GM12878 (cell line): ENCODE results near the gene DISC1. TPM values are rescaled to one million over a fixed set of nuclear protein-coding genes. Genes with fewer than 3 reads are reported as not detected.

Experiments
- ATAC-seq: fragments of 200-7000 bp; cut with Tn5 transposase; 3 replicates; pipeline ENCODE4 v1.9.1; 2020; ENCODE audit warnings: mild to moderate bottlenecking, moderate library complexity
- BruUV-seq: library from RNA; stranded (reverse); fragments of 400-500 nt; replicated peaks from 2 replicates; lab custom pipeline; 2021; lab: Mats Ljungman, UMichigan
- CTCF ChIA-PET: fragments of 300-600 bp; sonication (Branson Sonifier 250); formaldehyde crosslinking; extraction: SDS; loops from one replicate; lab custom pipeline; 2021; ENCODE audit warnings: inconsistent platforms; lab: Yijun Ruan, JAX
- POLR2A ChIA-PET: fragments of 350-600 bp; formaldehyde crosslinking; extraction: SDS; loops from one replicate; lab custom pipeline; 2021; ENCODE audit warnings: inconsistent platforms; lab: Charles Lee
- RAD21 ChIA-PET: fragments of 300-600 bp; sonication (Branson Sonifier 250); formaldehyde crosslinking; loops from one replicate; lab custom pipeline; 2023; ENCODE audit warnings: antibody characterized with exemption; ENCODE audit not compliant: unreplicated experiment; lab: Charles Lee
- SMC1A ChIA-PET: fragments of 300-600 bp; sonication (Branson Sonifier 250); formaldehyde crosslinking; loops from one replicate; lab custom pipeline; 2023; ENCODE audit not compliant: unreplicated experiment, uncharacterized antibody; lab: Charles Lee
- DNase-seq: peaks from one replicate; pipeline ENCODE4 v3.0.0-alpha.2; 2011; ENCODE audit warnings: low read depth, low spot score
- FAIRE-seq: peaks from 3 replicates; lab custom pipeline; 2011; peaks lifted over from hg19 to GRCh38; lab: Jason Lieb, UNC
- H2AFZ ChIP-seq: 2 replicates; pipeline ENCODE4 v1.6.0; 2011; ENCODE audit warnings: low read depth, low read length, control low read depth; ENCODE audit not compliant: control insufficient read depth
- H3K27ac ChIP-seq: 2 replicates; pipeline ENCODE4 v1.5.1; 2011; ENCODE audit warnings: control low read depth; ENCODE audit not compliant: control insufficient read depth, insufficient read depth
- H3K27me3 ChIP-seq, 2 experiments: replicated peaks in 1 of 2; 2 replicates each; pipeline versions ENCODE4 v1.6.0 to v1.6.1; 2011; ENCODE audit warnings: low read length in 1 of 2; ENCODE audit not compliant: control insufficient read depth in 2 of 2, insufficient read depth in 2 of 2
- H3K36me3 ChIP-seq, 2 experiments: 2 replicates each; pipeline ENCODE4 v1.5.1; 2011; ENCODE audit warnings: low read length in 1 of 2; ENCODE audit not compliant: control insufficient read depth in 2 of 2, insufficient read depth in 2 of 2
- H3K4me1 ChIP-seq: 2 replicates; pipeline ENCODE4 v1.6.1; 2011; ENCODE audit warnings: mild to moderate bottlenecking, low read length, moderate library complexity, mixed read lengths; ENCODE audit not compliant: control insufficient read depth, insufficient read depth
- H3K4me2 ChIP-seq: 2 replicates; pipeline ENCODE4 v1.6.0; 2011; ENCODE audit warnings: control low read depth; ENCODE audit not compliant: control insufficient read depth, insufficient read depth
- H3K4me3 ChIP-seq: fragments of 200-600 bp; sonication (generic); 2 replicates; pipeline ENCODE4 v1.5.1; 2016
- H3K79me2 ChIP-seq: 2 replicates; pipeline ENCODE4 v1.6.0; 2011; ENCODE audit warnings: low read length; ENCODE audit not compliant: control insufficient read depth, insufficient read depth
- H3K9ac ChIP-seq: 2 replicates; pipeline ENCODE4 v1.8.0; 2011; ENCODE audit warnings: low read length, control low read depth, mixed read lengths; ENCODE audit not compliant: control insufficient read depth, insufficient read depth
- H3K9me3 ChIP-seq: replicated peaks from 3 replicates; pipeline ENCODE4 v1.5.1; 2011; ENCODE audit warnings: mild to moderate bottlenecking, low read length; ENCODE audit not compliant: control insufficient read depth, insufficient read depth
- H4K20me1 ChIP-seq: 2 replicates; pipeline ENCODE4 v1.6.0; 2011; ENCODE audit not compliant: control insufficient read depth, insufficient read depth
- BCLAF1 ChIP-seq: fragments of 450-650 bp; IDR thresholded peaks from 2 replicates; pipeline ENCODE4 v1.6.1; 2017; ENCODE audit warnings: antibody characterized with exemption, mild to moderate bottlenecking, moderate library complexity
- CTCF ChIP-seq, 3 experiments: IDR thresholded peaks in 2 of 3; conservative IDR thresholded peaks in 1 of 3; 2 replicates each; pipeline ENCODE4 v1.5.1; 2011; ENCODE audit warnings: low read depth in 3 of 3, low read length in 3 of 3, mild to moderate bottlenecking in 3 of 3, control low read depth in 2 of 3, moderate library complexity in 2 of 3, inconsistent platforms in 1 of 3, mixed read lengths in 1 of 3; ENCODE audit not compliant: control insufficient read depth in 2 of 3, insufficient read depth in 1 of 3; ENCODE audit errors: extremely low read depth in 1 of 3
- JUND ChIP-seq: IDR thresholded peaks from 2 replicates; pipeline ENCODE4 v1.6.1; 2012; ENCODE audit warnings: low read depth, mild to moderate bottlenecking, low read length, improper control_type of control experiment, moderate library complexity
- MTA2 ChIP-seq: fragments of 450-650 bp; IDR thresholded peaks from 2 replicates; pipeline ENCODE4 v1.6.1; 2016; ENCODE audit warnings: low read depth, mild to moderate bottlenecking, moderate library complexity
- NKRF ChIP-seq: fragments of 450-650 bp; conservative IDR thresholded peaks from 2 replicates; pipeline ENCODE4 v1.6.1; 2017; ENCODE audit warnings: mild to moderate bottlenecking, moderate library complexity
- NR2C2 ChIP-seq: IDR thresholded peaks from 2 replicates; pipeline ENCODE4 v1.6.1; 2011; ENCODE audit warnings: borderline replicate concordance, low read depth; ENCODE audit not compliant: control insufficient read depth, insufficient read length
- SP1 ChIP-seq: IDR thresholded peaks from one replicate; pipeline ENCODE4 v1.6.1; 2011; ENCODE audit warnings: low read depth, low read length
- SUPT20H ChIP-seq: IDR thresholded peaks from 2 replicates; pipeline ENCODE4 v1.6.1; 2011; ENCODE audit warnings: low read depth, mild to moderate bottlenecking, low read length, moderate library complexity, borderline replicate concordance; ENCODE audit not compliant: control insufficient read depth
- ZBTB11 ChIP-seq: fragments of 450-650 bp; formaldehyde crosslinking; IDR thresholded peaks from 2 replicates; pipeline ENCODE4 v1.5.0; 2022; ENCODE audit warnings: mild to moderate bottlenecking, missing genetic modification characterization
- ZSCAN29 ChIP-seq: fragments of 450-650 bp; IDR thresholded peaks from 2 replicates; pipeline ENCODE4 v1.6.1; 2017; ENCODE audit warnings: mild to moderate bottlenecking, moderate library complexity
- WGBS: methylation state at CpG from one replicate; pipeline ENCODE4 v1.1.6; 2016; ENCODE audit warnings: low lambda C conversion rate; ENCODE audit not compliant: insufficient replicate concordance, insufficient coverage; ENCODE audit errors: missing lambda C conversion rate; 5-methylcytosine and 5-hydroxymethylcytosine counted together
- in situ Hi-C: fragments of 300-500 bp; cut with MboI; formaldehyde crosslinking; loops from 9 replicates; pipeline ENCODE4 v1.14.3; 2018; ENCODE audit warnings: mixed read lengths
- intact Hi-C: fragments of 100-400 bp; cut with micrococcal nuclease; formaldehyde crosslinking; loops from one replicate; pipeline ENCODE4 v1.14.2; 2022; ENCODE audit not compliant: unreplicated experiment
- polyA plus RNA-seq, 11 experiments: library from polyadenylated mRNA; depleted of rRNA in 4 of 11; unstranded in 6 of 11; stranded (reverse) in 5 of 11; fragments of >200 nt; fragmentation: Nextera tagmentation in 4 of 11; fragmentation: Illumina TruSeq in 1 of 11; extraction: Ambion mirVana in 4 of 11; extraction: Trizol in 1 of 11; gene quantifications; 1 replicate in 1 of 11; 2 replicates in 10 of 11; pipeline versions ENCODE4 v1.2.1 to v1.2.3, GENCODE V29; 2011 to 2016; ENCODE audit warnings: inconsistent platforms in 2 of 11, missing spikeins in 2 of 11, low read depth in 1 of 11
- total RNA-seq, 4 experiments: library from RNA; depleted of rRNA in 3 of 4; stranded (reverse); fragments of >200 nt in 3 of 4; fragmentation: Illumina TruSeq in 1 of 4; extraction: Trizol in 1 of 4; gene quantifications; 2 replicates each; pipeline versions ENCODE4 v1.2.1 to v1.2.3, GENCODE V29; 2013 to 2021

DISC1 gene
- total and polyA plus RNA-seq, 10 of the 15 experiments (the other 5 are each of a cell fraction or from before 2014, with no cell fraction given): 0.05 to 0.72 (median 0.19) TPM; not detected in 1

GRCh38 chr1:231767471-231767870 is 140.9 kb downstream of the DISC1 start:
- Histone ChIP-seq H4K20me1 (no peaks in the 10 kb centered on the region), H2AFZ (no peak overlapping the region), H3K4me2 (no peak overlapping the region), H3K79me2 (no peaks in the 10 kb centered on the region), H3K27me3 (no peaks in the 10 kb centered on the region; a peak in 1 of 4 replicates), H3K36me3 (no peaks in the 10 kb centered on the region), H3K4me1 (no peaks in the 10 kb centered on the region), H3K9ac (no peak overlapping the region), H3K27ac (no peak overlapping the region), H3K4me3 (no peak overlapping the region), H3K9me3 (no peaks in the 10 kb centered on the region)
- 30% methylated on average over 4 of the region's 4 CpGs for WGBS
- ChIA-PET CTCF (interaction anchor here (0.6 to 4.6 kb wide), 2 partner anchors 11 to 51 kb away, joined by 3 to 41 read pairs; no protein-coding TSS in a partner anchor), RAD21 (interaction anchor here (1.2 kb wide), 1 partner anchor 11 kb away, joined by 3 read pairs; no protein-coding TSS in a partner anchor), SMC1A (interaction anchor here (0.7 to 1.1 kb wide), 2 partner anchors 11 to 896 kb away, joined by 3 read pairs; no protein-coding TSS in a partner anchor), POLR2A (interaction anchor here (0.5 kb wide), 1 partner anchor 30 kb away, joined by 3 read pairs; no protein-coding TSS in a partner anchor)
- FAIRE-seq (no peak), ATAC-seq (no peak), DNase-seq (no peak)
- in situ Hi-C loops: no loop called here
- intact Hi-C loops: no loop called here
- BruUV-seq: no TSS peak
- TF ChIP-seq ZSCAN29: no peak
- no peak for TF ChIP-seq JUND
- no peak for TF ChIP-seq NR2C2
- TF ChIP-seq SP1: no peak
- TF ChIP-seq ZBTB11 (CRISPR knock-in tag): no peak
- TF ChIP-seq BCLAF1: no peak
- TF ChIP-seq MTA2: no peak
- no peak for TF ChIP-seq NKRF
- TF ChIP-seq CTCF (IDR thresholded peaks at IDR 0.05 in 2 of 3, conservative IDR thresholded peaks at IDR 0.05 in 1 of 3; ENCODE audit: control insufficient read depth in 2 of 3, extremely low read depth in 1 of 3, insufficient read depth in 1 of 3, low read depth in 3 of 3, low read length in 3 of 3): no peak
- TF ChIP-seq SUPT20H: no peak
